Activated CD8-positive, alpha-beta T cell treated with anti-CD3 and anti-CD28 coated beads for 36 hours (primary cell): Measurements from ENCODE around the gene ANXA11. TPM values are rescaled to one million over a fixed set of nuclear protein-coding genes. Genes with fewer than 3 reads are reported as not detected.
A peak's percentile ranks its signal among the peaks of the same experiment; 100 is the strongest.

Source experiments
- ATAC-seq: fragments of 200-7000 bp; cut with Tn5 transposase; one replicate; pipeline ENCODE4 v1.10.0; 2021; ENCODE audit warnings: mild to moderate bottlenecking, moderate library complexity
- CTCF ChIA-PET: fragments of 350-600 bp; sonication (Branson Sonifier 250); formaldehyde crosslinking; loops from one replicate; lab custom pipeline; 2021; ENCODE audit warnings: antibody characterized with exemption; lab: Charles Lee
- POLR2A ChIA-PET: fragments of 350-600 bp; sonication (Branson Sonifier 250); formaldehyde crosslinking; loops from one replicate; lab custom pipeline; 2021; ENCODE audit warnings: antibody characterized with exemption; lab: Charles Lee
- DNase-seq: peaks from one replicate; pipeline ENCODE4 v3.0.0-alpha.2; 2020
- H3K27ac Mint-ChIP-seq: one replicate; pipeline ENCODE4 v1.8.0; 2021; ENCODE audit warnings: mild to moderate bottlenecking, mixed read lengths
- H3K27me3 Mint-ChIP-seq: one replicate; pipeline ENCODE4 v1.8.0; 2021; ENCODE audit warnings: mixed read lengths
- H3K36me3 Mint-ChIP-seq: one replicate; pipeline ENCODE4 v1.8.0; 2021; ENCODE audit warnings: low read depth, mixed read lengths
- H3K4me1 Mint-ChIP-seq: one replicate; pipeline ENCODE4 v1.8.0; 2021; ENCODE audit warnings: low read depth, mixed read lengths
- H3K4me3 Mint-ChIP-seq: one replicate; pipeline ENCODE4 v1.8.0; 2021; ENCODE audit warnings: mild to moderate bottlenecking, moderate library complexity, mixed read lengths
- H3K9me3 Mint-ChIP-seq: one replicate; pipeline ENCODE4 v1.8.0; 2021; ENCODE audit warnings: mixed read lengths
- CTCF ChIP-seq: fragments of 200-600 bp; IDR thresholded peaks from one replicate; pipeline ENCODE4 v1.8.0; 2022; ENCODE audit warnings: antibody characterized with exemption, mild to moderate bottlenecking
- intact Hi-C: fragments of 100-400 bp; cut with micrococcal nuclease; formaldehyde crosslinking; loops from one replicate; pipeline ENCODE4 v1.10.0; 2022
- total RNA-seq, 2 experiments: library from RNA; stranded (reverse); gene quantifications; one replicate each; pipeline ENCODE4 v1.2.3, GENCODE V29; 2021

The ANXA11 gene
- total RNA-seq, 2 experiments from 2014 or later = 226 to 238 TPM

GRCh38 chr10:80104066-80104926 lies 101.0 kb downstream of the ANXA11 start:
- H3K4me3 Mint-ChIP-seq = no peak overlapping the region
- POLR2A ChIA-PET = no interaction called here
- TF ChIP-seq CTCF = no peak
- no peaks in the 10 kb centered on the region for H3K27me3 Mint-ChIP-seq
- peaks cover 2% of the 10 kb centered on the region for H3K36me3 Mint-ChIP-seq
- H3K27ac Mint-ChIP-seq = no peak overlapping the region
- H3K9me3 Mint-ChIP-seq = peaks cover 13% of the 10 kb centered on the region
- intact Hi-C loops = no loop called here
- CTCF ChIA-PET = no interaction called here
- ATAC-seq (peak; percentile 42), DNase-seq (no peak)
- no peaks in the 10 kb centered on the region for H3K4me1 Mint-ChIP-seq

Other genes with a start within 250 kb of the ANXA11 start
- 10 to 100 TPM; 11.7 to 12.3 TPM for gene TMEM254, start 126.9 kb downstream of the ANXA11 start, total RNA-seq
- not detected for gene PLAC9, start 72.8 kb downstream of the ANXA11 start, total RNA-seq
- gene MAT1A, start 84.1 kb upstream of the ANXA11 start, total RNA-seq = not detected
- gene DYDC1, start 151.2 kb upstream of the ANXA11 start, total RNA-seq = not detected
- gene DYDC2, start 151.2 kb upstream of the ANXA11 start, total RNA-seq = under 1 TPM in 1 of 2 experiments, not detected in 1; 0.70 TPM
- gene PRXL2A, start 203.0 kb upstream of the ANXA11 start, total RNA-seq = 10 to 100 TPM; 21.0 to 22.7 TPM
- gene TSPAN14, start 248.8 kb upstream of the ANXA11 start, total RNA-seq = 10 to 100 TPM; 43.9 to 45.5 TPM